Measurements from ENCODE around the gene ARAP1.

ARAP1 gene

DNA sequence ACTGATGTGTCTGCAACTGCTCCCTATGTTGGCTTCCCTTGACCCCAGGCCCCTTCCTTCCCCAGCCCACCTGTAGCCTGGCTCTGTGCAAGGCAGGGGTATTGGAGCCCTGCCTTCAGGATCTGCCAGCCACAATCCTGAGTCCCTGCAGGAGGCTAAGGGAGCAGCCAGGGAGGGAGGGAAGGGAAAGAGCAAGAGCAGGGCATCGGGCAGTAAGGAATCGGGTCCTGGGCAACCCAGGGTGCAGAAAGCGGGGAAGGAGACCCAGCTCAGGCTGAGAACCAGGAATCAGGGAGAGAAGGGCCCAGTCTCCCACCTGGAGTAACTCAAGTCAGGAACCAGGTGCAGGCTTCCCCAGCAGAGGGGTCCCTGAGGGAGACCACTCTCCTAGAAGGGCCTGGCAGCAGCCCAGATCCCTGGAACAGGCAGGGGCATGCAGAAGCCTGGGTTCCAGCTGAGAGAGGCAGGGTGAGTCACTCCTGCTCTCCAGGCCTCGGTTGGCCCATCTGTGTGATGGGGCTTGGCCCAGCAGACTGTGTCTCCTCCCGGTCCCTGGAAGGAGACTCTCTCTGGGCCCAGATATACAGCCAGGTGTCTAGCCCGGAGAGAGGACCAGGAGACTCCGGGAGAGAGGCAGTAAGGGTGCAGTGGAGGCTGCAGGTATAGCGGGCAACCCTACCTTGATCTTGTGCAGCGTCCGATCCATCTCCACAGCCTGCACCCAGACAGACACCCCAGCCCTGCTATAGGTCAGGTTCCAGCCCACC lies 28.3 kb upstream of the ARAP1 start:
- in situ Hi-C loops (cut with MboI; ENCODE audit: low sequenced_read_pairs), result no loop called here

GRCh38 chr11:72779495-72780128 lies 27.4 kb upstream of the ARAP1 start:
- in situ Hi-C loops (cut with MboI; ENCODE audit: low sequenced_read_pairs), result no loop called here

GRCh38 chr11:72778535-72779494 lies 26.6 kb upstream of the ARAP1 start:
- in situ Hi-C loops (cut with MboI; ENCODE audit: low sequenced_read_pairs), result no loop called here

- in situ Hi-C loops (cut with MboI; ENCODE audit: low sequenced_read_pairs), result no loop called here
Measured at GRCh38 chr11:72777755-72778278, 25.6 kb upstream of the ARAP1 start.

DNA sequence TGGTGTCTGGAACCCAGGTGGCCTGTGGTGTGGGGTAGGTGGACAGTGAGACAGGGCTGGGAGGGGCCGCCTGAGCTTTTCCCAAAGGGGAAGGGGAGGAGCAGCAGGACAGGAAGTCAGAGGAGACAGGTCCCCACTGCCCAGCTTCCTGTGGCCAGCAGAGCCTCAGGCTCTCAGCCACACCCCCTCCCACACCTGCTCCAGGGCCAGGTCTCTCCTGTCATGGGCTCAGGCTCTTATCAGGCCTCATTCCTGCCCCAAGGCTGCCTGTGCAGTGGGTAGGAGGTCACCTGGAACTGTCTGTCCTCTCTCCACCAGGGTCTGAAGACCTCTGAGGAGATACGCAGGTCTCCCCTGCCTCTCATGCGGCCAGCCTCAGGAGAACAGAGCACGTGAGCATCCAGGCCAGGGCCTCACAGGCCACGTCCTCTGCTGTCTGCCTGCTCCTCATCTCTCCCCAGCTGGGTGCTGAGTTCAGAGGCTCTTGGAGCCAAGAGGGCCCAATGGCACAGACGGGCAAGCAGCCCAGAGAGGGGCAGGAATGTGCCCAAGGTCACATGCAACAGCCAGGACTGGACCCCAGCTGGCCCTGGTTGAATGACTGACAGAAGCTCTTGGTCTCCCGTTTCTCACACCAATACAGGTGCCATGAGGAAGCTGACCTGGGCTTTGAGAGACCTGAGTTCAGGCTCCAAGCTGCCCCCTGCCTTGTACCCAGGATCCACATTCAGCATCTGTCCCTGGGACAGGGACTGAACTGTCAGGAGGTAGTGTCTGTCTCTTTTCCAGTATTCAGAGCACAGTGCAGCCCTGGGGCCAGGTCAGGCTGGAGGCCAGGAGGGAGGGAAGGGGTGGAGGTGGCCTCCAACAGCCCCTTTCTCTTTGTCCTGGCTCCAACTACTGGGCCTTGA lies 24.9 kb upstream of the ARAP1 start:
- in situ Hi-C loops (cut with MboI; ENCODE audit: low sequenced_read_pairs), result no loop called here

DNA sequence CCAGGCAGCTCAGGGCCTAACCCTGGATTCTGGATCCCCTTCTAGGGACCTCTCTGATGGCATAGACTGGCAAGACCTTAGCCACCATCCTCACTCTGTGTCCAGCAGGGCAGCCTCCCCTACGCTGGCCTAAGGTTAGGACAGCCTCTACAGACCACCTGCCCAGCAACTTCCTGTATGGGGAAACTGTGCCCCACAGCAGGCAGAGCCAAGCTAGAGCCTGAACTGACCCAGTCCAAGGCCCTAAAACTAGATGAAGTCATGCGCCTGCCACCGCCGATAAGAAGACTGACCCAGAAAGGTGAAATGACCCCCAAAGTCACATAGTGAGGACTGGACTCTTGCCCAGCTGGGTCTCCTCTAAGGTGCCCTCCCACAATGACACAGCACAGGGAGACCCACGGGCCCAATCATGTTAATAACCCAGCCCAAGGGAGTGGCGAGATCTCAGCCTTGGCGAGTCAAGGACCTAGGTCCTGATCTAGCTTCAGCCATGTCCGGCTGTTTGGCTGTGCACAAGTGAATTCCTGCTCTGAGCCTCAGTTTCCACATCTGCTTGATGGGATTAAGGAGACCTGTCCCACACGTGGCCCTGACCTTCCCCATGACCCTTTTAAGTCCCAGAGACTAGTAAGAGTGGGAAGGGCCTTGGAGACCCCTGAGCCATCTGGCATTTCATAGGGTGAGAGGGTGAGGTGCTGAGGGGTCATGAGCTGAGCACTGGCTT lies 24.1 kb upstream of the ARAP1 start:
- in situ Hi-C loops (cut with MboI; ENCODE audit: low sequenced_read_pairs), result no loop called here

GRCh38 chr11:72775288-72776110 lies 23.3 kb upstream of the ARAP1 start:
- in situ Hi-C loops (cut with MboI; ENCODE audit: low sequenced_read_pairs), result no loop called here

GRCh38 chr11:72774499-72774898 lies 22.3 kb upstream of the ARAP1 start:
- in situ Hi-C loops (cut with MboI; ENCODE audit: low sequenced_read_pairs), result no loop called here

DNA sequence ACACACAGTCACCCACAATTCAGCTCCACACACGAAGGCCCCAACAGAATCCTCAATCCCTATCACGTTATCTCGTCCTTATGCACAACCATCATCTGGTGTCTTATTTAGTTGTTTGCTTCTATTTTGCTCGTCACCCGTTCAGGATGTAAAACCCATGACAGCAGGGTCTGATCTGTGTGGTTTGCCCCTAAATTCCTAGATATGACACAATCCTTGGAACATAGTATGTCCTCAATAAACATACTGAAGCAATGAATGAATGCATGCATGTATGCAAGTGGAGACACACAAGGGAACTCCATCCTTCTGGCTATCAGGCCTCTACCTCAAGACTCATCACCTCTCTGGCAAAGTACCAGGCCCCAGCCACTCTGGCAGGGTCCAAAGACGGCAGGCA lies 21.5 kb upstream of the ARAP1 start:
- in situ Hi-C loops (cut with MboI; ENCODE audit: low sequenced_read_pairs), result no loop called here

GRCh38 chr11:72773291-72773690 lies 21.1 kb upstream of the ARAP1 start:
- in situ Hi-C loops (cut with MboI; ENCODE audit: low sequenced_read_pairs), result no loop called here

DNA sequence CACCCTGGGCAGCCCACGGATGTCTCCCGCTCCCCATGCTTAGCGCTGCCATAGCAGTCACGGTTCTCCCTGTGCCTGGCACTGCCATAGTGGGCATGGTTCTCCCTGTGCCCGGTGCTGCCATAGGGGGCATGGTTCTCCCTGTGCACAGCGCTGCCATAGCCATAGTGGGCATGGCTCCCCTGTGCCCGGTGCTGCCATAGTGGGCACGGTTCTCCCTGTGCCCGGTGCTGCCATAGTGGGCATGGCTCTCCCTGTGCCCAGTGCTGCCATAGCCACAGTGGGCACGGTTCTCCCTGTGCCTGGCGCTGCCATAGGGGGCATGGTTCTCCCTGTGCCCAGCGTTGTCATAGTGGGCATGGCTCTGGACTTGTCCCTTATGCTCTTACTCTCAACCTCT lies 19.9 kb upstream of the ARAP1 start:
- in situ Hi-C loops (cut with MboI; ENCODE audit: low sequenced_read_pairs), result no loop called here

DNA sequence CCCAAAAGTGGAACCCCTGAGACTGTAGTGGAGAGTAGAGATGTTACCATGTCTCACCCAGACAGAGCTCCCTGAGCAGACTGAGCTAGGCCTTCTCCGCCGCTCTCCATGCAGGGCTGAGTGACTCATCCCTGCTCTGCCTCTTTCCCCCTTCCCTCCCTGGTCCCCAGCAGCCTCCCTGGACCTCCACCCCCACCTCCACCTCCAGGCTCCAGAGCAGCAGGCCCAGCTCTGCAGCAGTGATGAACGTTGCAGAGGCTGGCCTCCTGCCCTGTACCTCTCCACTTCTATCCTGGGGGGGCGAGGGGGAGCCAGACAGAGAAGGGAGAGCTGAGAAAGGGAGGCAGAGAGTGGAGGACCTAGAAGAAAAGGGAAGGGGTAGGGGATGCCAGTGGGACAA lies 19.3 kb upstream of the ARAP1 start:
- in situ Hi-C loops (cut with MboI; ENCODE audit: low sequenced_read_pairs), result no loop called here

DNA sequence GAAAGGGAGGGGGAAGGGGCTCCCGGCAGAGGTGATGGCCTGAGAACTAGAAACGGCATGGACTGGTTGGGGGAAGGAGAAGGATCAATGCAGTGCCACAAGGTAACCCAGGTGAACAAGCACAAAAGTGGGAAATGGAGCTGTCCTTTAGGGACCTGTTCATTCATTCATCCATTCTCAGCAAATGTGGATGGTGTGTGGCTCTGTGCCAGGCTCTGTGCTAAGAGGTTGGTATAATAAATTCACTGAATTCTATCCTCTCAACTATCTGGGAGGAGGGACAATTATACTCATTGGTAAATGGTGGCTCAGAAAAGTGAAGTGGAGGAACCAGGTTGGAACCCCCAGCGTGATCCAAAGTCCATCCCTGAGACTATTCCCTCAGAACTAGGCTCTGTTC lies 18.6 kb upstream of the ARAP1 start:
- in situ Hi-C loops (cut with MboI; ENCODE audit: low sequenced_read_pairs), result no loop called here

DNA sequence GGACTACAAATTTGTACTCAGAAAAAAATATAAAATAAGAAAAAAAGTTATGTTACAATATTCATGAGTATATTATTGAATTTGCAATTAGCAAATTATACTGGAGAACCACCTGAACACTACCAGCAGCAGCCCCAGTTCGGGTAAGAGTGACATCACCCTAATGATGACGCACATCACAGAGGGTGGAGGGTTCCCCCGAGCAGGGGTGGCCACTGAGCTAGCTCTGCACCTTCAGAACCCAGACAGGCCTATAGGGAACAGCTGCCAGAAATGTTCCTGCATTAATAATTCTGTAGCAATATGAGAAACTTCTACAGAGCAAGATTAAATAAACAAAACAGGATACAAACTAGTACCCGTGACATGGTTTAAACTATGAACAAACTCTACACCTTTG lies 17.5 kb upstream of the ARAP1 start:
- in situ Hi-C loops (cut with MboI; ENCODE audit: low sequenced_read_pairs), result no loop called here

DNA sequence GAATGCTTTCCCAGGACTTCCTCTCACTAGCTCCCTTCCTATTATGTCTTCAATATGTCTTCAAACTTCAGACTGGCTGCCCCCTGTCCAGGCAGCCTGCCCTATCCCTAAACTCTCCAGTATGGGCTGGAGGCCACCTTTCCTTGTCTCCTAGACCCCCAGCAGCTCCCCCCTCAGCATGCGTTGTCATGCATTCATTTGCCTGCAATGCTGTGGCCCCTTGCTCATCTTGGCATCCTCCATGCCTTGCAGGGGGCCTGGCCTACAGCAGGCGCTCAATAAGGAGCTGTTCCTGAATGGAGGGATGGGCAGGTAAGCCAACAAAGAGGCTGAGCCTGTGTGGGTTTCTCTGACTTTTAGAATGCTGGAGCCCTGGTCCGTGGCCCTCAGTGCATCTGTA lies 16.4 kb upstream of the ARAP1 start:
- in situ Hi-C loops (cut with MboI; ENCODE audit: low sequenced_read_pairs), result no loop called here

GRCh38 chr11:72767203-72768062 lies 15.2 kb upstream of the ARAP1 start:
- in situ Hi-C loops (cut with MboI; ENCODE audit: low sequenced_read_pairs), result no loop called here

DNA sequence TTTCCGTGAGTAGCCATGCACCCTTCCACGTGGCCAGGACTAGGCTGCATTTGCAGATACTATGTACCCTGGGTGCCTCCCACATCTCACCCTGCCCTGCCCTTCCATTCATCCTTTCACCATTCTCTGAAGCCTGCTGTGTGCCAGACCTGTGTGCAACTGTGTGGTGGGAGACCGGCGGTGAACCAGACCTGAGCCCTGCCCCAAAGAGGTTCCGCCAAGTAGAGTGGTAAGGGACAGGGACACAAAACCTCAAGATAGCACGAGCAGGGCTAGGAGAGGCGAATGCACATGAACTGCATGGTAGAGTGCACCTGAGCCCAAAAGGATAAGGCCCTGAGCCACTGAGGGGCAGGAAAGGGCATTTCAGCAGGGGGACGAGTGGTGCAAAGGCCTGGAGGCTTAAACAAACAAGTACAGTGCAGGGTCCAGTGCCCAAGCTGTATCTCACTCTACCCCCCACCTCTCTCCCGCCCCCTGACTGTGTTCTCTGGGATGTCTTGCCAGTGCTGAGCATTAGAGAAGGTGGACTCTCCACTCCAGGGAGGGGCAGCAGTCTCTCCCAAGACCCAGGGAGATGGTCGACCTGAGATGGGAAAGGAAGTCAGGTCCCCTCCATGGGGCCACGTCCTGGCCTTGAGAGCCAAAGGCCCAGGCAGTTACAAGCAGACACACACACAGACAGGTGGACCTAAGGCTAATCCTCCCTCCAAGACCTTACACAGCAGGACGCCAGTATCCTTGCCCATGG lies 14.1 kb upstream of the ARAP1 start:
- in situ Hi-C loops (cut with MboI; ENCODE audit: low sequenced_read_pairs), result no loop called here

Measured in HL-60/S4 treated with phorbol 12-myristate 13-acetate at 8.2 ng/mL for 4 days and 3 days (cell line).